T-cell (primary cell): ENCODE results near the gene SUSD1. TPM values are rescaled to one million over a fixed set of nuclear protein-coding genes. Genes with fewer than 3 reads are reported as not detected.

Source experiments
- ATAC-seq, 4 experiments: fragments of 200-7000 bp in 3 of 4; fragments of 150-1000 bp in 1 of 4; cut with Tn5 transposase; replicated peaks in 1 of 4; 1 replicate in 3 of 4; 2 replicates in 1 of 4; pipeline ENCODE4 v1.10.0; 2021; ENCODE audit warnings: moderate library complexity in 3 of 4, mild to moderate bottlenecking in 2 of 4, moderate number of reproducible peaks in 1 of 4
- CTCF ChIA-PET, 2 donors: fragments of 300-600 bp; sonication (Branson Sonifier 250); formaldehyde crosslinking; loops; one replicate each; lab custom pipeline; 2022; ENCODE audit warnings: antibody characterized with exemption in 2 of 2; lab: Charles Lee
- POLR2A ChIA-PET, 2 donors: fragments of 300-600 bp; sonication (Branson Sonifier 250); formaldehyde crosslinking; loops; one replicate each; lab custom pipeline; 2022; ENCODE audit warnings: antibody characterized with exemption in 2 of 2; lab: Charles Lee
- DNase-seq, 35 experiments: peaks; one replicate each; pipeline versions ENCODE4 v3.0.0 to v3.0.0-alpha.2; 2013 to 2023
- H3K27ac ChIP-seq: one replicate; pipeline ENCODE4 v1.5.1; 2013; ENCODE audit warnings: low read length
- H3K27me3 ChIP-seq, 2 experiments: replicated peaks in 1 of 2; 1 replicate in 1 of 2; 2 replicates in 1 of 2; pipeline versions ENCODE4 v1.6.1 to v1.7.0; 2013; ENCODE audit warnings: low read length in 1 of 2, mixed read lengths in 1 of 2; ENCODE audit not compliant: control insufficient read depth in 2 of 2, insufficient read depth in 2 of 2; ENCODE audit errors: extremely low read depth in 1 of 2
- H3K36me3 ChIP-seq, 2 donors: 1 replicate in 1 of 2; 2 replicates in 1 of 2; pipeline versions ENCODE4 v1.6.1 to v1.7.0; 2013; ENCODE audit warnings: low read length in 1 of 2; ENCODE audit not compliant: control insufficient read depth in 2 of 2, insufficient read depth in 1 of 2; ENCODE audit errors: extremely low read depth in 1 of 2
- H3K4me1 ChIP-seq, 2 experiments: 1 replicate in 1 of 2; 2 replicates in 1 of 2; pipeline versions ENCODE4 v1.6.1 to v1.7.0; 2013; ENCODE audit warnings: low read length in 2 of 2, mixed read lengths in 1 of 2; ENCODE audit not compliant: insufficient read depth in 2 of 2, control insufficient read depth in 1 of 2; ENCODE audit errors: extremely low read depth in 1 of 2
- H3K4me3 ChIP-seq, 2 donors: 1 replicate in 1 of 2; 2 replicates in 1 of 2; pipeline versions ENCODE4 v1.5.1 to v1.7.0; 2013; ENCODE audit warnings: mild to moderate bottlenecking in 2 of 2, low read length in 1 of 2, moderate library complexity in 1 of 2; ENCODE audit not compliant: control insufficient read depth in 1 of 2; ENCODE audit errors: extremely low read depth in 1 of 2
- H3K9me3 ChIP-seq: 2 replicates; pipeline ENCODE4 v1.7.0; 2013
- H3K27ac Mint-ChIP-seq, 2 donors: one replicate each; pipeline ENCODE4 v1.8.0; 2020 to 2021; ENCODE audit warnings: mild to moderate bottlenecking in 2 of 2, mixed read lengths in 2 of 2
- H3K27me3 Mint-ChIP-seq, 2 donors: one replicate each; pipeline ENCODE4 v1.8.0; 2021 to 2022; ENCODE audit warnings: mixed read lengths in 2 of 2
- H3K36me3 Mint-ChIP-seq: one replicate; pipeline ENCODE4 v1.8.0; 2021; ENCODE audit warnings: mixed read lengths
- H3K4me1 Mint-ChIP-seq, 3 donors: one replicate each; pipeline ENCODE4 v1.8.0; 2020 to 2022; ENCODE audit warnings: mixed read lengths in 3 of 3, mild to moderate bottlenecking in 1 of 3
- H3K4me3 Mint-ChIP-seq, 3 donors: one replicate each; pipeline ENCODE4 v1.8.0; 2020 to 2022; ENCODE audit warnings: mild to moderate bottlenecking in 3 of 3, mixed read lengths in 3 of 3, moderate library complexity in 3 of 3
- H3K9me3 Mint-ChIP-seq, 3 donors: one replicate each; pipeline ENCODE4 v1.8.0; 2020 to 2022; ENCODE audit warnings: mixed read lengths in 3 of 3
- WGBS: methylation state at CpG from one replicate; pipeline ENCODE4 v1.1.5; 2013; ENCODE audit warnings: missing lambda C conversion rate; ENCODE audit not compliant: insufficient coverage; 5-methylcytosine and 5-hydroxymethylcytosine counted together
- total RNA-seq, 35 experiments: library from RNA in 6 of 35; stranded (reverse) in 6 of 35; fragments of 120-200 nt in 1 of 35; gene quantifications; one replicate each; pipeline versions ENCODE4 v1.2.1 to v1.2.4 and lab custom pipeline; 2013 to 2026

SUSD1 gene
- total RNA-seq (10 to 100 TPM in 2 of 5 donors, 1 to 10 TPM in 3; 5.6 to 17.5 (median 7.9) TPM), total RNA-seq (lab: John Stamatoyannopoulos, UW) (3.3 to 19.9 (median 7.4) reads per million in 29 experiments)
- total RNA-seq (2013) = 18.2 TPM

DNA sequence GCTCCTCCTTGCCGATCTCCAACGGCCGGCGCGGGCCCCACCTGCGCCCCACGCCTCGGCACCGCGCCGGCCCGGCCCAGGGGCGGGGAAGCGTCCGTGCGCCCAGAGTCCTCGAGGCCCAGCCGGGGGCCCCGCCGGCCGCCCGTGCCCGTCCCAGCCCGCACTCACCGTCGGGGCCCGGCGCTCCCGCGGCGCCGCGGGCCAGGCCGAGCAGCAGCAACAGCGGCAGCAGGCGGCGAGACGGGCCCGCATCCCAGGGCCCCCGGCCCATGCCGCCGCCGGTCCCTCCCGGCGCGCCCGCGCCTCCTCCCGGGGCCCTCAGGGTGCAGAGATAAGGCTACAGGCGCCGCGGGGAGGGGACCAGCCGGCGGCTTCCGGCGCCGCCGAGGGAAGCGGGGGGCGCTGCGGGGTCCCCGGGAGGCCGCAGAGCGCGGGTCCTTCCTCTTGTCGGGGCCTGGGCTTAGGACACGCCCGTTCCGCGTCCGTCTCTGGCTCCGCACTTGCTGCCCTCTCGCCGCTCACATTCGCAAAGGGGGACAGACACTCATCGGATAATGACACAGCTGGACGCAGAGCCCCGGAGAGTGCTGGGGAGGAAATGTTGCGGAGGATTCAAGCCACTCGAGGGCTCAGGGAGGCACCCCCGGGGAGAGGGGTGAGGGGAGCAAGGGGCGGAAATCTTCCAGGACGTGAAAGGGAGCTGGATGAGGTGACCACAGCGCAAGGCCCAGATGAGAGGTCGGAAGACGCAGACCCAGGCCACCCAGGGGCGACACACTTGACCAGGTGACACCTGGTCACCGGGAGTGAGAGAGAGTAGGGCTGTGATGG lies at the start of gene SUSD1:
Gene SUSD1 (minus strand): TSS at position 333 of the 831 bp plus-strand sequence. CDS start 62 bp downstream, at position 271.
- Histone ChIP-seq H3K4me1 (peaks cover 21 to 62% of the 10 kb centered on the region in 2 experiments), H3K36me3 (no peaks in the 10 kb centered on the region), H3K27me3 (no peaks in the 10 kb centered on the region), H3K27ac (peak within 1 kb of the TSS; percentile 74), H3K4me3 (peak within 1 kb of the TSS; percentile 48 to 61), H3K9me3 (no peaks in the 10 kb centered on the region)
- ATAC-seq = peak; percentile 50 to 65 (median 60)
- DNase-seq = peak in 31 of 35 experiments; percentile 8 to 60 (median 30)
- Mint-ChIP-seq H3K4me3 (peak within 1 kb of the TSS; percentile 83 to 90 (median 89)), H3K27me3 (no peaks in the 10 kb centered on the region), H3K4me1 (peaks cover 67 to 78% (median 78%) of the 10 kb centered on the region in 3 donors), H3K9me3 (peaks cover 0 to 4% (median 0%) of the 10 kb centered on the region in 3 donors), H3K36me3 (peaks cover 13% of the 10 kb centered on the region), H3K27ac (peak within 1 kb of the TSS; percentile 86 to 90)
- ChIA-PET CTCF (interaction anchor here (0.6 kb wide), 2 partner anchors 92 to 417 kb away, joined by 3 to 4 read pairs; no protein-coding TSS in a partner anchor), POLR2A (interaction anchor here (0.6 to 1.4 kb wide), 7 partner anchors 12 to 1046 kb away, joined by 3 to 8 read pairs (median 3); partner anchors contain the start of gene FKBP15 (in 1 of the 2))
- WGBS = 9% methylated on average over 85 of the region's 88 CpGs

DNA sequence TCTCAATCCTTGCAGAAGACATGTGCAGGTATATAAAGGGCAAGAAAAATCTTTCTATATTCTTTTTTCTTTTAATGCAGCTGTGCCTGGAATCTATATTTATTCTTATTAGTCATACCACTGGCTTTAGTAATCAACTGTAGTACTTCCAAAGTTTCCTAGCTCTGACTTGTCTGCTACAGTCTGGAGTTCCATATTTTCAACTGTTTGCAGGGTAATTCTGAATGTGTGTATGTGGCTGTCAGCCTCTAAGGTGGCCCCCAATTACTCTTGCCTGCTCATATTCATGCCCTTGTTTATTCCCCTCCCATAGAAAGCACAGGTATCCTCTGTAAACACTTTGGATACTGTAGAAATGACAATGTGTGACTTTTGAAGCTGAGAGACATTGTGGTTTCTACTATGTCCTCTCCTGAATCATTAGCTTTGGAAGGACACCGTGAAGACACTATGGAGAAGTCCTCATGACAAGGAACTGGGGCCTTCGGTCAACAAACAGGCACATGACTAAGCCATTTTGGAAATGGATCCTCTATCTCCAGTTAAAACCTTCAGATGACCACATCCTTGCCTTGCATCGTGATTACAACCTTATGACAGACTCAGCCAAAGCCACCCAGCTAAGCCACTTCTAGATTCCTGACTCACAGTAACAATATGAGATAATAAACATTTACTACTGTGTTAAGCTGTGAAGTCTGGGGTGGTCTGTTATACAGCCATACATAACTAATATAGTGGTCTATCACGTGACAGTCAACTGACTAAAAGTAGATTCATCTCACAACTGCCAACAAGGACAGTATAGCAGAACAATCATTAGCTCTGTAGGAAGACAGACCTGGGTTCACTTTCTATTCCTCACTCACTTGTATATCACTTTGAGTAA lies 49.5 kb upstream of the SUSD1 start:
- DNase-seq = no peak
- CTCF ChIA-PET = interaction anchor here (0.6 kb wide), 2 partner anchors 10 to 20 kb away, joined by 3 read pairs; no protein-coding TSS in a partner anchor
- no CpG with 5 or more reads among the region's 4 CpGs for WGBS
- Histone ChIP-seq H3K27ac (no peak overlapping the region), H3K36me3 (peaks cover 2 to 52% of the 10 kb centered on the region in 2 donors), H3K9me3 (no peaks in the 10 kb centered on the region), H3K4me3 (no peak overlapping the region), H3K27me3 (no peaks in the 10 kb centered on the region), H3K4me1 (no peaks in the 10 kb centered on the region)
- Mint-ChIP-seq H3K4me3 (no peak overlapping the region), H3K27ac (no peak overlapping the region), H3K4me1 (peaks cover 8 to 11% (median 10%) of the 10 kb centered on the region in 3 donors), H3K27me3 (no peaks in the 10 kb centered on the region), H3K36me3 (peaks cover 57% of the 10 kb centered on the region), H3K9me3 (no peaks in the 10 kb centered on the region)
- no peak for ATAC-seq
- POLR2A ChIA-PET = no interaction called here

DNA sequence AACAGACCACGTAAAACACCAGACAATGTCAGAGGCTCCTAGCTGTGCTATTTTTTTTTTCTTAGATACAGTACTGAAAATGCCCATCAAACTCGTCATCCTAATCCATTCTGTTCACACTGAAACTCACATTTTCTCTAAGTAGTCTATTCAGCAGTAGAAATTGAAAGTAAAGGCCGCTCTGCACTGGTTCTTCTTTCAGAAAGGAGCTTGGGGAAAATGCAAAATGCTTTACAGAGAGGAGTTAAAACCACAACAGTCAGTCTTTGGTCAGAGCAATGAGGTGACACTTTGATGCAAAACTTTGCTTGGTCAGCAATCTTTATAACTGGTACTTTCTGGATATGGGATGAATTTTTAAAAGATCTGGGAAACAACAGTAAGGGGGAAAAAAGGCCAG lies 43.8 kb upstream of the SUSD1 start:
- CTCF ChIA-PET = interaction anchor here (0.5 to 1.0 kb wide), 3 partner anchors 19 to 459 kb away, joined by 3 read pairs; no protein-coding TSS in a partner anchor
- DNase-seq = peak in 1 of 35 experiments; percentile 21
- H3K4me3 ChIP-seq = no peak overlapping the region
- H3K9me3 ChIP-seq = no peaks in the 10 kb centered on the region
- peaks cover 56% of the 10 kb centered on the region for H3K36me3 Mint-ChIP-seq
- no peaks in the 10 kb centered on the region for H3K27me3 ChIP-seq
- no peaks in the 10 kb centered on the region for H3K27me3 Mint-ChIP-seq
- peak overlapping the region; percentile 46 to 81 for H3K27ac Mint-ChIP-seq
- peak in 1 of 4 experiments; percentile 53 for ATAC-seq
- H3K36me3 ChIP-seq = peaks cover 5 to 10% of the 10 kb centered on the region in 2 donors
- H3K27ac ChIP-seq = no peak overlapping the region
- 0% methylated on average over 1 of the region's 3 CpGs for WGBS
- H3K9me3 Mint-ChIP-seq = no peaks in the 10 kb centered on the region
- no peaks in the 10 kb centered on the region for H3K4me1 ChIP-seq
- POLR2A ChIA-PET = interaction anchor here in 1 of 2 donors (1.1 kb wide), 1 partner anchor 42 kb away, joined by 3 read pairs; no protein-coding TSS in a partner anchor
- no peak overlapping the region for H3K4me3 Mint-ChIP-seq
- peaks cover 19 to 27% (median 22%) of the 10 kb centered on the region in 3 donors for H3K4me1 Mint-ChIP-seq

DNA sequence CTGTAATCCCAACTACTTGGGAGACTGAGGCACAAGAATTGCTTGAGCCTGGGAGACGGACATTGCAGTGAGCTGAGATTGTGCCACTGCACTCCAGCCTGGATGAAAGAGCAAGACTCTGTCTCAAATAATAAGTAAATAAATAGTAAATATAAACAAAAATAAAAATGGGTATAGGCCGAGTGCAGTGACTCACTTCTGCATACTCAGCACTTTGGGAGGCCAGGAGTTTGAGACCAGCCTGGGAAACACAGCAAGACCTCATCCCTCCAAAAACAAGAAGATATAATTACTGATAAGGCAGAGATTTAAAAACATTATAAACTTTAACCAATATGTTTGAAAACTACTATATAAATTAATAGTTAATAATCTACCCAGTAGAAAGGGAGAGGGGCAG lies 37.8 kb upstream of the SUSD1 start:
- ATAC-seq = no peak
- no peaks in the 10 kb centered on the region for H3K27me3 Mint-ChIP-seq
- ChIA-PET CTCF (interaction anchor here in 1 of 2 donors (0.7 kb wide), 3 partner anchors 149 to 689 kb away, joined by 3 to 6 read pairs (median 4); no protein-coding TSS in a partner anchor), POLR2A (no interaction called here)
- WGBS = no CpG with 5 or more reads among the region's 2 CpGs
- H3K4me1 Mint-ChIP-seq = peaks cover 0 to 5% (median 2%) of the 10 kb centered on the region in 3 donors
- H3K4me3 Mint-ChIP-seq = no peak overlapping the region
- DNase-seq = no peak
- Histone ChIP-seq H3K9me3 (no peaks in the 10 kb centered on the region), H3K27me3 (no peaks in the 10 kb centered on the region), H3K4me1 (no peaks in the 10 kb centered on the region), H3K36me3 (peaks cover 9 to 29% of the 10 kb centered on the region in 2 donors), H3K27ac (no peak overlapping the region), H3K4me3 (no peak overlapping the region)
- H3K36me3 Mint-ChIP-seq = peaks cover 80% of the 10 kb centered on the region
- peaks cover 5 to 15% (median 7%) of the 10 kb centered on the region in 3 donors for H3K9me3 Mint-ChIP-seq
- no peak overlapping the region for H3K27ac Mint-ChIP-seq

DNA sequence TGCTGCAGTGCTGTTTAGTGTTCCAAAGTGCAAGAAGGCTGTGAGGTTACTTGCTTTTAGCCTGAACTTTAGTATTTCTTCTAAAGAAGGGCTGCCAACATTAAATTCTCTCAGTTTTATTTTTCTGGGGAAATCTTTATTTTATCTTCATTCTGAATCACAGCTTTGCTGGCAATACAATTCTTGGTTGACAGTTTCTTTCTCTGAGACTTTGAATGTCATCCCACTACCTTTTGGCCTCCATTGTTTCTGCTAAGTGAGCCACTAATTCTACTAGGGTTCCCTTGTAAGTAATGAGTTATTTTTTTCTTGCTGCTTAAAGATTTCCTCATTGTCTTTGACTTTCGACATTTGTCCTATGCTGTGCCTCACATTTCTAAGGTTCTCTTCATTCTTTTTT lies 32.4 kb upstream of the SUSD1 start:
- no CpG with 5 or more reads among the region's 1 CpG for WGBS
- Mint-ChIP-seq H3K4me3 (no peak overlapping the region), H3K9me3 (peaks cover 18 to 43% (median 21%) of the 10 kb centered on the region in 3 donors), H3K27me3 (no peaks in the 10 kb centered on the region), H3K4me1 (no peaks in the 10 kb centered on the region), H3K27ac (no peak overlapping the region), H3K36me3 (peaks cover 76% of the 10 kb centered on the region)
- ChIA-PET POLR2A (no interaction called here), CTCF (interaction anchor here in 1 of 2 donors (0.6 kb wide), 1 partner anchor 89 kb away, joined by 3 read pairs; no protein-coding TSS in a partner anchor)
- peaks cover 16 to 26% of the 10 kb centered on the region in 2 donors for H3K36me3 ChIP-seq
- no peak overlapping the region for H3K4me3 ChIP-seq
- no peaks in the 10 kb centered on the region for H3K27me3 ChIP-seq
- DNase-seq (no peak), ATAC-seq (no peak)
- no peak overlapping the region for H3K27ac ChIP-seq
- no peaks in the 10 kb centered on the region for H3K4me1 ChIP-seq
- H3K9me3 ChIP-seq = peaks cover 9% of the 10 kb centered on the region
